Ovary (tissue), 9 donors: Measurements from ENCODE around the gene MAP4K2. TPM values are rescaled to one million over a fixed set of nuclear protein-coding genes. Genes with fewer than 3 reads are reported as not detected.

Source experiments
- DNase-seq, 5 donors: peaks; one replicate each; pipeline ENCODE4 v3.0.0-alpha.2; 2019 to 2020
- H3K27ac ChIP-seq, 2 donors: fragments of 200-600 bp; one replicate each; pipeline versions ENCODE4 v1.5.1 to v1.8.0; 2019 to 2022
- H3K27me3 ChIP-seq: fragments of 200-600 bp; one replicate; pipeline ENCODE4 v1.8.0; 2022
- H3K36me3 ChIP-seq: fragments of 200-600 bp; sonication (generic); one replicate; pipeline ENCODE4 v1.5.1; 2019
- H3K4me1 ChIP-seq: one replicate; pipeline ENCODE4 v1.8.1; 2013; ENCODE audit warnings: mild to moderate bottlenecking, moderate library complexity; ENCODE audit not compliant: insufficient read depth
- H3K4me3 ChIP-seq: fragments of 200-600 bp; sonication (generic); one replicate; pipeline ENCODE4 v1.5.1; 2017
- H3K9me3 ChIP-seq, 2 donors: fragments of 200-600 bp in 1 of 2; sonication (generic) in 1 of 2; one replicate each; pipeline versions ENCODE4 v1.5.1 to v1.8.1; 2013 to 2019; ENCODE audit warnings: mild to moderate bottlenecking in 1 of 2, moderate library complexity in 1 of 2
- EP300 ChIP-seq: sonication (generic); formaldehyde crosslinking; IDR thresholded peaks from one replicate; pipeline ENCODE4 v1.6.1; 2017; ENCODE audit warnings: antibody characterized with exemption
- POLR2A ChIP-seq: fragments of 450-650 bp; IDR thresholded peaks from one replicate; pipeline ENCODE4 v1.6.1; 2017; ENCODE audit warnings: antibody characterized with exemption, mild to moderate bottlenecking, moderate library complexity
- WGBS, 3 donors: extraction: QIAGEN DNeasy Blood & Tissue Kit in 1 of 3; methylation state at CpG; one replicate each; pipeline versions ENCODE4 v1.1.5 to v1.1.7; 2013 to 2017; 5-methylcytosine and 5-hydroxymethylcytosine counted together
- intact Hi-C, 4 donors: fragments of 100-400 bp; cut with DNase I; formaldehyde crosslinking; loops; one replicate each; pipeline versions ENCODE4 v1.11.0 to v1.15.1; 2022 to 2023
- polyA plus RNA-seq, 2 donors: library from polyadenylated mRNA; stranded (reverse); fragments of 200-250 nt in 1 of 2; fragments of 350-450 nt in 1 of 2; fragmentation: Illumina TruSeq in 1 of 2; extraction: RNeasy Lipid Tissue Mini Kit (QIAGEN cat#74804) in 1 of 2; gene quantifications; one replicate each; pipeline ENCODE4 v1.2.3, GENCODE V29; 2013 to 2014
- total RNA-seq, 7 donors: library from RNA; depleted of rRNA in 2 of 7; stranded (reverse); fragments of >200 nt in 2 of 7; fragmentation: NEBNext Ultra II Directional in 3 of 7; extraction: Animal tissue kit (Norgen Biotek cat#: 25700) in 3 of 7; gene quantifications; one replicate each; pipeline versions ENCODE4 v1.1.0 to v1.2.4, GENCODE V29; 2016 to 2023
- TF ChIP-seq, protein P1 (sequence below), 3 donors: fragments of 450-650 bp in 2 of 3; fragments of 200-600 bp in 1 of 3; IDR thresholded peaks; one replicate each; pipeline versions ENCODE4 v1.5.1 to v1.8.0; 2016 to 2022; ENCODE audit warnings: antibody characterized with exemption in 3 of 3, mild to moderate bottlenecking in 1 of 3
- donor health status: DM: no; HTN: no; CAD: no; lungs with moderate emphysema.
- donor health status: DM: no; HTN: no; CAD: no.
- donor health status: Bipolar disorder and iron deficiency.
- donor health status: DM: yes; HTN: yes; CAD: no.
- donor health status: DM: no; HTN: no; CAD: no.
- donor health status: DM: yes; HTN: yes; CAD: no.

MAP4K2 gene
- total and polyA plus RNA-seq, 9 donors, result 2.3 to 15.5 (median 11.4) TPM

DNA sequence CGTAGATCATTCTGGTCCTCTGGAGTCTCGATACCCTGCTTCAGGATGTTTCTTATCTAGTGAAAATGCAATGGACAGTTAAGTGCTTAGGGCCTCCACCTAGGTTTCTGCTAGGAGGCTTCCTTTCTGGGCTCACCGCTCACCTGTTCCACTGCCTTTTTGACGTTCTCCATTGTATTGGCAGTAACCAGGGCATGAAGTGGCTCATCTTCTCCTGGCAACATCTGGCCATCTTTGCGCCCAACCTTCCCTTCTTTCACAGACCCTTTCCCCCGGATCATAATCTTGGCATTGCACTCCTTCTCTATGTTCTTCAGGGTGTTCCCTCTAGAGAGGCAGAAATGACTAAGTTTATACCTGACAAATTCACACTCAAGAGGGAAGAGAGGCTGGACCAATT lies 33.7 kb downstream of the MAP4K2 start:
- TF ChIP-seq POLR2A (no peak), EP300 (no peak)
- TF ChIP-seq, protein P1, sequence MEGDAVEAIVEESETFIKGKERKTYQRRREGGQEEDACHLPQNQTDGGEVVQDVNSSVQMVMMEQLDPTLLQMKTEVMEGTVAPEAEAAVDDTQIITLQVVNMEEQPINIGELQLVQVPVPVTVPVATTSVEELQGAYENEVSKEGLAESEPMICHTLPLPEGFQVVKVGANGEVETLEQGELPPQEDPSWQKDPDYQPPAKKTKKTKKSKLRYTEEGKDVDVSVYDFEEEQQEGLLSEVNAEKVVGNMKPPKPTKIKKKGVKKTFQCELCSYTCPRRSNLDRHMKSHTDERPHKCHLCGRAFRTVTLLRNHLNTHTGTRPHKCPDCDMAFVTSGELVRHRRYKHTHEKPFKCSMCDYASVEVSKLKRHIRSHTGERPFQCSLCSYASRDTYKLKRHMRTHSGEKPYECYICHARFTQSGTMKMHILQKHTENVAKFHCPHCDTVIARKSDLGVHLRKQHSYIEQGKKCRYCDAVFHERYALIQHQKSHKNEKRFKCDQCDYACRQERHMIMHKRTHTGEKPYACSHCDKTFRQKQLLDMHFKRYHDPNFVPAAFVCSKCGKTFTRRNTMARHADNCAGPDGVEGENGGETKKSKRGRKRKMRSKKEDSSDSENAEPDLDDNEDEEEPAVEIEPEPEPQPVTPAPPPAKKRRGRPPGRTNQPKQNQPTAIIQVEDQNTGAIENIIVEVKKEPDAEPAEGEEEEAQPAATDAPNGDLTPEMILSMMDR (IDR thresholded peaks at IDR 0.05), result no peak
- no peaks in the 10 kb centered on the region for H3K9me3 ChIP-seq
- H3K27ac ChIP-seq, result no peak overlapping the region
- 82 to 87% (median 84%) methylated on average over 6 of the region's 6 CpGs for WGBS, 3 donors
- no peaks in the 10 kb centered on the region for H3K27me3 ChIP-seq
- peak in 1 of 5 donors; percentile 4 for DNase-seq
- intact Hi-C loops, result no loop called here
- H3K4me3 ChIP-seq, result no peak overlapping the region
- H3K4me1 ChIP-seq, result peaks cover 2% of the 10 kb centered on the region
- no peaks in the 10 kb centered on the region for H3K36me3 ChIP-seq

DNA sequence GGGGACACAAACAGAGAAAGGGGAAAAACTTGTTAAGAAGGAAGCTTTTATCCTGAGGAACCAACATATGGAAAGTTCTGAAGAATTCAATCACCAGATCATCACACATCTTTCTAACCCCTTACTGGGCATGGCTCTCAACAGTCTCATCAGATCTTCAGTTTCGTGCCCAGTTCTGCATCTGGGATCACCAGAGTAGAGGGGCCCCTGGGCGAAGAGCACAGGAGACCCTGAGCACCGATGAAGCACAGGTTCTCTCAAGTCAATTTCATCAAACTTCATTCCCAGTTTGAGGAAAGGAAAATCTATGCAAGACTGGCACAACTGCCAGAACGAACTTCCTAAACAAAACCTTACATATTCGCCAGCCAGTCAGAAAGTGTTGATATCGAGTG lies 34.7 kb downstream of the MAP4K2 start:
- Histone ChIP-seq H3K27me3 (no peaks in the 10 kb centered on the region), H3K27ac (no peak overlapping the region), H3K36me3 (no peaks in the 10 kb centered on the region), H3K4me1 (no peaks in the 10 kb centered on the region), H3K9me3 (no peaks in the 10 kb centered on the region), H3K4me3 (no peak overlapping the region)
- WGBS, 3 donors, result 78 to 86% (median 85%) methylated on average over 6 of the region's 6 CpGs
- DNase-seq, result peak in 1 of 5 donors; percentile 2
- no peak for TF ChIP-seq POLR2A
- TF ChIP-seq EP300, result no peak
- TF ChIP-seq, protein P1 (IDR thresholded peaks at IDR 0.05), result no peak
- intact Hi-C loops, result no loop called here

DNA sequence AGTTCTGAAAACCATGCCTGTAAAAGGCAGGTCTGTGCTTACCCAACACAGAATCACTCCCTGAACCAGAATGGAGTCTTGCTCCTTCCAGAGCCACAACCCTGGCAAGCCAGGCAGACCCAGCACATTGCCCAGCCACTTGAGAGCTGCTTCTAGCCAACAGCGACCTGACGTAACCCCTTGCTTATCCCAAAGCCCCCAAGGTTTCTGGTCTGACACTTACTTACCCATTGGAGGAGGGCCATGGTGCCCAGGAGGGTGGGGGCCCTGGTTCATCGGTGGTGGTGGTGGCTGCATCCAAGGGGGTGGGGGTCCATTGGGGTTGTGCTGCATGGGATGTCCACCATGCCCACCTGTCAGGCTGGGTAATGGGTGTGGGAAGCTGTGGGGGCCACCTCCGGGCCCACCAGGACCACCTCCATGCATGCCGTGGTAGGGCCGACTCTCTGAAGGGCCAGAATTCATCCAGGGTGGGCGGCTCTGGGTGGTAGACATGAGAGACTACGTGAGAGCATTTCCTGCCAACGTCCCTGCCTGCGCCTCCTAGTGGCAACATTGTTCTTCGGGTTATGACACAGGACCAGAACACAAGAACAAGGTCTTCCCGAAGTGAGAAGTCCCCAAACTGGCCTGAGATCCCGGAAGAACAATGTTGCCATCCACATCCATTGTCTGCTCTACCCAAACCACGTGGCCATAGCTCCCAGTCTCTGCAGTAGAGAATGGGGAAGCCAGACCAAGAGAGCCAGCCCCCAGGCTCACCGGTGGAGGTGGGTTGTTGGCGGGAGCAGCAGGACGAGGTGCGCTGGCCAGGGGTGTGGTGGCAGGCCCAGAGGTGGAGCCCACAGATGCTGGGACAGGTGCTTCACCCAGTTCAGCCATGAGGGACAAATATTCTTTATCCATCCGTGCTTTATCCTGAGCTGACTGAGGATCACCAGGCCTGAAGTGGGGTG lies 35.4 kb downstream of the MAP4K2 start:
- Histone ChIP-seq H3K4me3 (no peak overlapping the region), H3K36me3 (no peaks in the 10 kb centered on the region), H3K27ac (no peak overlapping the region), H3K27me3 (no peaks in the 10 kb centered on the region), H3K4me1 (no peaks in the 10 kb centered on the region), H3K9me3 (no peaks in the 10 kb centered on the region)
- intact Hi-C loops, result no loop called here
- DNase-seq, result peak; percentile 27 to 68 (median 58)
- TF ChIP-seq, protein P1 (IDR thresholded peaks at IDR 0.05), result peak; percentile 33 to 50 (median 47)
- no peak for TF ChIP-seq POLR2A
- WGBS, 3 donors, result 46 to 50% (median 48%) methylated on average over 19 of the region's 19 CpGs

DNA sequence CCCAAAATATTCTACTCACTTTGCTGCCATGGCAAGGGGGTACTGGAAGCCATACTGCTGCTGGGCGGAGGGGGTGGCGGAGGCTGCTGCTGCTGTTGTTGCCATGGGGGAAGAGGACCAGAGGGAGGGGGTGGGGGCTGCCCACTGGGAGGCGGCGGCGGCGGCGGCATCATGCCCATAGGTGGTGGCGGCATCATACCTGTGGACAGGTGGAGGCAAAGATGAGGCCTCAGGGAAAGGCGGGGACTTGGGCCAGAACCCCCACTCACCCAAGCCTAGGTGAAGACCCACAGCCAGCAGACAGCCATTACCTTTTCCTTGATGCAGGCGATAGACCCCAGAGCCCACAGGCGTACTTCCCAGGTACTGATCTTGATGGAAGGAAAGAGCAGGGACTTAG lies 36.1 kb downstream of the MAP4K2 start:
- peak in 1 of 5 donors; percentile 6 for DNase-seq
- intact Hi-C loops, result no loop called here
- Histone ChIP-seq H3K4me3 (no peak overlapping the region), H3K4me1 (no peaks in the 10 kb centered on the region), H3K27ac (no peak overlapping the region), H3K36me3 (no peaks in the 10 kb centered on the region), H3K27me3 (no peaks in the 10 kb centered on the region), H3K9me3 (no peaks in the 10 kb centered on the region)
- TF ChIP-seq, protein P1 (IDR thresholded peaks at IDR 0.05), result no peak
- TF ChIP-seq POLR2A (no peak), EP300 (no peak)
- 90 to 97% (median 96%) methylated on average over 11 of the region's 11 CpGs for WGBS, 3 donors
